Heart right ventricle (tissue), 16 donors: Measurements from ENCODE around the gene MBD5. TPM values are rescaled to one million over a fixed set of nuclear protein-coding genes. Genes with fewer than 3 reads are reported as not detected.

ENCODE experiments used
- ATAC-seq, 8 donors: fragments of 200-7000 bp; cut with Tn5 transposase; one replicate each; pipeline ENCODE4 v1.9.1; 2020; ENCODE audit warnings: mild to moderate bottlenecking in 8 of 8, moderate library complexity in 8 of 8, moderate number of reproducible peaks in 1 of 8
- DNase-seq, 2 donors: peaks; one replicate each; pipeline ENCODE4 v3.0.0-alpha.2; 2020
- H3K27ac ChIP-seq, 10 donors: fragments of 200-600 bp; sonication (generic) in 2 of 10; one replicate each; pipeline versions ENCODE4 v1.5.0 to v1.8.0; 2020 to 2022; ENCODE audit warnings: mild to moderate bottlenecking in 3 of 10
- H3K27me3 ChIP-seq, 7 donors: fragments of 200-600 bp; one replicate each; pipeline ENCODE4 v1.8.0; 2021 to 2022; ENCODE audit warnings: mild to moderate bottlenecking in 2 of 7
- H3K36me3 ChIP-seq, 9 donors: fragments of 200-600 bp; sonication (generic) in 1 of 9; one replicate each; pipeline versions ENCODE4 v1.5.0 to v1.8.0; 2020 to 2022; ENCODE audit warnings: mild to moderate bottlenecking in 2 of 9
- H3K4me1 ChIP-seq, 9 donors: fragments of 200-600 bp; sonication (generic) in 1 of 9; one replicate each; pipeline versions ENCODE4 v1.5.0 to v1.8.0; 2020 to 2022; ENCODE audit warnings: mild to moderate bottlenecking in 4 of 9
- H3K4me3 ChIP-seq, 10 donors: fragments of 200-600 bp; sonication (generic) in 2 of 10; one replicate each; pipeline versions ENCODE4 v1.5.0 to v1.8.0; 2020 to 2022; ENCODE audit warnings: mild to moderate bottlenecking in 7 of 10, moderate library complexity in 2 of 10
- H3K9me3 ChIP-seq, 11 donors: fragments of 200-600 bp in 10 of 11; sonication (generic) in 2 of 11; one replicate each; pipeline versions ENCODE4 v1.5.0 to v1.8.0; 2013 to 2022; ENCODE audit warnings: mild to moderate bottlenecking in 2 of 11, control low read depth in 1 of 11, moderate library complexity in 1 of 11
- CTCF ChIP-seq, 9 donors: fragments of 200-600 bp; sonication (generic) in 2 of 9; IDR thresholded peaks; one replicate each; pipeline versions ENCODE4 v1.5.0 to v1.8.0; 2021 to 2022; ENCODE audit warnings: antibody characterized with exemption in 9 of 9, mild to moderate bottlenecking in 5 of 9, moderate library complexity in 1 of 9
- WGBS, 2 donors: extraction: QIAGEN DNeasy Blood & Tissue Kit; methylation state at CpG; one replicate each; pipeline ENCODE4 v1.1.7; 2013; ENCODE audit warnings: inconsistent platforms in 1 of 2; 5-methylcytosine and 5-hydroxymethylcytosine counted together
- intact Hi-C, 10 donors: fragments of 100-400 bp; cut with DNase I; formaldehyde crosslinking; loops; one replicate each; pipeline versions ENCODE4 v1.11.1 to v1.14.2; 2022
- polyA plus RNA-seq, 2 donors: library from polyadenylated mRNA; stranded (reverse); fragments of 200-250 nt; gene quantifications; one replicate each; pipeline ENCODE4 v1.2.3, GENCODE V29; 2013
- total RNA-seq, 10 donors: library from RNA; stranded (reverse); fragmentation: NEBNext Ultra II Directional in 3 of 10; extraction: Animal tissue kit (Norgen Biotek cat#: 25700) in 3 of 10; gene quantifications; one replicate each; pipeline versions ENCODE4 v1.2.1 to v1.2.4, GENCODE V29; 2021 to 2023
- donor health status: Arrhythmogenic right ventricular cardiomyopathy.
- donor health status: ischemic (EF 13 %, LVEDD 7.1; RV severe dilation, severe dysfunction).
- donor health status: healthy with polysubstance abuse.
- donor health status: DM: no; HTN: yes; CAD: no.
- donor health status: DM: no; HTN: no; CAD: no.
- donor health status: ischemic (EF 25% LVEDD 6.9; RV normal size, moderate dysfunction).
- donor health status: ischemic (EF 25% LVEDD 5.7; RV mildly dilated, moderate dysfunction).
- donor health status: healthy.
- donor health status: DM: yes; HTN: yes; CAD: no.
- donor health status: Ischemic cardiomyopathy.
- donor health status: ischemic (EF 35%, LVEDD 5.7; RV mildly dilated, moderate dysfunction).
- donor health status: nonischemic (EF 11% LVEDD 7.7; RV severe dilation, severe dysfunction).
- donor health status: DM: yes; HTN: yes; CAD: no.
- donor health status: PGD.
- donor health status: ischemic (EF 29% LVEDD 5.4; RV normal size, mild dysfunction).
- donor health status: nonischemic (EF 23%, LVEDD 6.1; RV moderate dilation, normal function).

Gene MBD5
- total and polyA plus RNA-seq, 12 donors: 3.4 to 39.8 (median 35.2) TPM

- no peaks in the 10 kb centered on the region for H3K4me1 ChIP-seq
- no peaks in the 10 kb centered on the region for H3K27me3 ChIP-seq
- DNase-seq (no peak), ATAC-seq (no peak)
- no peak overlapping the region for H3K4me3 ChIP-seq
- intact Hi-C loops: no loop called here
- TF ChIP-seq CTCF (IDR thresholded peaks at IDR 0.05): no peak
- H3K9me3 ChIP-seq: peaks cover 0 to 3% (median 0%) of the 10 kb centered on the region in 11 donors
- H3K27ac ChIP-seq: no peak overlapping the region
- peaks cover 0 to 5% (median 0%) of the 10 kb centered on the region in 9 donors for H3K36me3 ChIP-seq
- 93 to 98% methylated on average over 2 of the region's 2 CpGs for WGBS, 2 donors
Measured at GRCh38 chr2:148209603-148210002, 188.7 kb downstream of the MBD5 start.

- WGBS, 2 donors: 96 to 98% methylated on average over 5 of the region's 5 CpGs
- no peak overlapping the region for H3K27ac ChIP-seq
- H3K36me3 ChIP-seq: peaks cover 0 to 15% (median 0%) of the 10 kb centered on the region in 9 donors
- intact Hi-C loops: no loop called here
- no peak for TF ChIP-seq CTCF (IDR thresholded peaks at IDR 0.05)
- H3K9me3 ChIP-seq: peaks cover 0 to 31% (median 22%) of the 10 kb centered on the region in 11 donors
- DNase-seq (no peak), ATAC-seq (no peak)
- no peak overlapping the region for H3K4me3 ChIP-seq
- H3K27me3 ChIP-seq: no peaks in the 10 kb centered on the region
- no peaks in the 10 kb centered on the region for H3K4me1 ChIP-seq
Measured at GRCh38 chr2:148218326-148219075, 197.6 kb downstream of the MBD5 start.

GRCh38 chr2:148221166-148221565, 200.3 kb downstream of the MBD5 start:
- ATAC-seq (no peak), DNase-seq (no peak)
- Histone ChIP-seq H3K9me3 (peaks cover 0 to 44% (median 22%) of the 10 kb centered on the region in 11 donors), H3K27me3 (no peaks in the 10 kb centered on the region), H3K27ac (no peak overlapping the region), H3K4me3 (no peak overlapping the region), H3K36me3 (peaks cover 0 to 15% (median 0%) of the 10 kb centered on the region in 9 donors), H3K4me1 (no peaks in the 10 kb centered on the region)
- intact Hi-C loops: no loop called here
- 95 to 98% methylated on average over 4 of the region's 4 CpGs for WGBS, 2 donors
- TF ChIP-seq CTCF (IDR thresholded peaks at IDR 0.05): no peak

- DNase-seq (no peak), ATAC-seq (no peak)
- WGBS, 2 donors: 97 to 99% methylated on average over 2 of the region's 2 CpGs
- H3K4me1 ChIP-seq: no peaks in the 10 kb centered on the region
- no peak for TF ChIP-seq CTCF (IDR thresholded peaks at IDR 0.05)
- H3K36me3 ChIP-seq: peaks cover 0 to 15% (median 0%) of the 10 kb centered on the region in 9 donors
- H3K27ac ChIP-seq: no peak overlapping the region
- H3K27me3 ChIP-seq: no peaks in the 10 kb centered on the region
- H3K4me3 ChIP-seq: no peak overlapping the region
- intact Hi-C loops: no loop called here
- peaks cover 0 to 44% (median 22%) of the 10 kb centered on the region in 11 donors for H3K9me3 ChIP-seq
Measured at GRCh38 chr2:148221926-148222325, 201.0 kb downstream of the MBD5 start.
